Activated CD4-positive, alpha-beta T cell treated with anti-CD3 and anti-CD28 coated beads, Interleukin-2, amount 50 U/mL, for 24 hours (primary cell): Measurements from ENCODE around the gene SNCB.
A peak's percentile ranks its signal among the peaks of the same experiment; 100 is the strongest.
"Not testable (repeated sequence)": the region's sequence is repeated elsewhere in the genome, so short reads cannot be mapped to it uniquely, and the experiment has no call there.

Source experiments
- DNase-seq, 2 donors: peaks; one replicate each; pipeline ENCODE4 v3.0.0-alpha.2; 2020; ENCODE audit warnings: low read depth in 1 of 2, low spot score in 1 of 2

The SNCB gene

GRCh38 chr5:176603091-176603490 lies 27.2 kb downstream of the SNCB start:
- no peak for DNase-seq

GRCh38 chr5:176601901-176602482 lies 28.3 kb downstream of the SNCB start:
- no peak for DNase-seq

DNA sequence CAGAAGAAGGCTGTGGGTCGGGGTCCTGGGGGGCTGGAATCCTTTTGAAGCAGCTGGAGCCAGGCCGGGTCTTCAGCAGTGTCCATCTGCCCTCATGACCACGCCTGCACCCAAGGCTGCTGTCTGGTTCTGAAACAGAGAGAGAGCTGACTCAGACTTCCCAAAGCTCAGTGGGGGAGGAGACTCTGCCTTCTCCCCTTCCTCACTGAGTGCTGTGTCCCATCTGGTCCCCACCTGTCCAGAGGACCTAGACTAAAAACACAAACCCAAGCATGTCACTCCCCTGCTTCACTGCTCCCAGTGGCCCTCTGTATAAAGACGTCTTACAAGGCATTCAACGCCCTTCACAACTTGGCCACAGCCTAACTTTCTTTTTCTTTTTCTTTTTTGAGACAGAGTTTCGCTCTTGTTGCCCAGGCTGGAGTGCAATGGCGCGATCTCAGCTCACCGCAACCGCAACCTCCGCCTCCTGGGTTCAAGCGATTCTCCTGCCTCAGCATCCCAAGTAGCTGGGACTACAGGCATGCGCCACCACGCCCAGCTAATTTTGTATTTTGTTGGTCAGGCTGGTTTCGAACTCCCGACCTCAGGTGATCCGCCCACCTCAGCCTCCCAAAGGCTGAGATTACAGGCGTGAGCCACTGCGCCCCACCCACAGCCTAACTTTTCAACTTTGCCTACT lies 30.4 kb downstream of the SNCB start:
- DNase-seq = not testable (repeated sequence)

DNA sequence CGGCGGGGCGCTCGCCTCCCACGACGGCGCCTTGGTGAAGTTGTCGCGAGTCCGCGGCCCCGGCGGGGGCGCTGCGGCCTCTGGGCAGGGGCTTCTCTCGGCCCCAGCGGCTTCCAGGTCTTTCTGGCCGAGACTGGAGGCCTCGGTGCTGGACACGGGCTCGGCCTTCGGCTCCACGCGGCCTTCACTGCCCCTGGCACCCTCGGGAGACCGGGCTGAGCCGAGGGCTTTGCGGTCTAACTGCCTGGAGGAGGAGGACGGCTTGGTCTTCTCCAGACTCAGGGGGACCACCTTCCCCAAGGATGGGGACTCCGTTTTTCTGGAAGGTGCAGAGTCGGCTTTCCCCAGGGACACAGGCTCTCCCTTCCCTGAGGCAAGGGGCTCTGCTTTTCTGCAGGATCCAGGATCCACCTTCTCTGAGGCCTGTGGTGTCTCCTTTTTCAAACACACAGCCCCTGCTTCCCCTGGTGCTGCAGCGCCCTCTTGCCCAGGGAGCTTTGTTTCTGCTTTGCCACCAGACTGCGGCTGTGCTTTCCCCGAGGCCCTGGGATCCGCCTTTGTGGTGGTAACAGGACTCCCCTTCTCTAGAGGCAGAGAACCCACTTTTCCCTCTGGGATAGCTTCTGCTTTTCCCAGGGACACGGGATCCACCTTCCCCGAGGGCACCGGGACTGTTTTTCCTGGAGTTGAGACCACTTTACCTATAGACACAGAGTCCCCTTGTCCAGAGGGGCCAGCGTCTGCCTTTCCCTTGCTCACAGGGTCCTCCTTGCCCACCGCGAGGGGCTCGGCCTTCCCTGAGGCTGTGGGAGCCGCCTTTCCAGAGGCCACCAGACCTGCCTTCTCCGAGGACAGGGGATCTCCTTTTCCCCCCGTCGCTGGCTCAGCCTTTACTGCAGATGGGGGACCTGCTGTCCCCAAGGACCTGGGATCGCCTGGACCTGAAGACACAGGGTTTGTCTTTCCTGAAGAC lies 32.6 kb downstream of the SNCB start:
- no peak for DNase-seq

DNA sequence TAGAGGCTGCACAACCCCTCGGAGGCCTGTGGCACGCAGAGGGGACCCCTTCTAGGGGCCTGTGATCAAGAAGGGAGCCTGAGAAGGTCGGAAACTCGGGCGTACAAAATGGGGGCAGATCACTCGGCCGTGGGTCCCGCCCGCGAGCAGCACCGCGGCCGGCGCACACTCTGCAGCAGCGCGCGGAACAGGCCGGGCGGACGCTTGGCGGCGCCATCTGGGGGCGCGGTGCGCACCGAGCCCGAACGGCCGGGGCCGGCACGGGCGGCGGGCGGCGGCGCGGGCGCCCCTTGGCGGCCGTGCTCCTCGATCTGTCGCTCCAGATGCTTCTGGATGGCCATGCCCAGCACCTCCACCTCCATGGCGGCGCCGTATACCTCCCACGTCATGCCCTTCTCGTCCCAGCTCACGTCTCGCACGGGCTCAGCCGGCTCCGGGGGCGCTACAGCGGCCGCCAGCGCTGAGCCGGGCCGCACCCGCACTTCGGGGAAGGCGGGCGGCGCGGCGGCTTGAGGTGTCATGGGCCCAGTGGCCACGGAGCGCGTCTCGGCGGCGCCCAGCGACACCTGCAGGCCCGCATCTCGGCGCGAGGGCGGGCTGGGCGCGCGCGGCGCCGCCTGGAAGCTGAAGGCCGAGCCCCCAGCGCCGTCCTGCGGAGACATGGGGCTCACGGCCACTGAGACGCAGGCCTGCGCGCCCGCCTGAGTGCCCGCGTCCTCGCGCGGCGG lies 33.5 kb downstream of the SNCB start:
- peak; percentile 42 to 47 for DNase-seq

DNA sequence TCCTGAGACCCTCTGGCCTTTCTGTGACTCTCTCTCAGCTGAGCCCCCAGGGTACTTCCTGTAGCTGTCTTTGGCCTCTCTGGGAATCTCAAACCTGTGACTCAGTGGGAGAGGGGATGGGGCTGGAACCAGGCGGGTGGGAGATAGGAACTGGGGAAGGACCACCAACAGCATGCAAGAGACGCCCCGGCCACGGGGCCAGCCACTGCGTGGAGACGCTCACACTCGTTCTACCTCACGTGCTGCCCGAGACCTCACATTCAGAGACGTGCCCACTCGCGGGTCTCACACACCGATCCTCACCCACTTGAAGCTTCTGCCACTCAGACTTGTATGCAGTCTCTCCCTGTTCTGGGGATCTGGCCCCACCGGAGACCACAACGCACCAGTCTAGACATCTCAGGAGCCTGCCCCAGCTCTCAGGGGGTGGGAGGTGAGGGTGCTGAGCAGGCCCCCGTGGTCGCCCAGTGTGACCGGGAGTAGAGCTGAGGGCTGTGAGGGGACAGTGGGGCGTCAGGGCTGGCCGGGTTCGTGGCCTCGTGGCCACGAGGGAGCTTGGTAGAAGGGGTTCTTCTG lies 34.2 kb downstream of the SNCB start:
- DNase-seq = no peak

GRCh38 chr5:176595386-176595943 lies 34.9 kb downstream of the SNCB start:
- no peak for DNase-seq

GRCh38 chr5:176594554-176594953 lies 35.8 kb downstream of the SNCB start:
- DNase-seq = no peak

DNA sequence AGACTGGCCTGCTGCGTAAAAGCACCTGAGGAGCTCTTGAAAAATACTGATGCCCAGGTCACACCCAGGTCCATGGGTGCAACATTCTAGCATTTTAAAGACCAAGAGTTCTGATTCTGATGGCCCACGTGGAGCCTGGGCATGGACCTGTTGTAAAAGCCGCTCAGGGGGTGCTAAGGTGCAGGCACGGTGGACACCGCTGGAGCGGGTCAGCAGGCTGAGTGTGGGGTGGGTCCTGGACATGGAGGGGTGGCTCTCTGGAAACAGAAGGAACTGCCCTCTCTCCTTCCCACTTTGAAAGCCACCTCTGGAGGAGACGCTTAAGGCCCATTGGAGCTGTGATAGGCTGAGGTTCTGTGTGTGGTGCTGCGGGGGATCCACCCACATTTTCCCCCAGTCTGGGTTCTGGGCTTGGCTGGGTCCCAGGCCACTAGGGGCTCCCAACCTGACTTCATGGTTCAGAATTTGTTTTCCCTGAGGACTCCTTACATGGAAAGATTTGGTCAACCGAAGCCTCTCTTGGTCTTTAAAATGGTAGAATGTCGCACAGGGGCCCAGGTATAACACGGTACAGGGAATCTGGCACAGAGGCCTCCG lies 37.0 kb downstream of the SNCB start:
- DNase-seq = no peak

GRCh38 chr5:176592573-176592972 lies 37.8 kb downstream of the SNCB start:
- no peak for DNase-seq

DNA sequence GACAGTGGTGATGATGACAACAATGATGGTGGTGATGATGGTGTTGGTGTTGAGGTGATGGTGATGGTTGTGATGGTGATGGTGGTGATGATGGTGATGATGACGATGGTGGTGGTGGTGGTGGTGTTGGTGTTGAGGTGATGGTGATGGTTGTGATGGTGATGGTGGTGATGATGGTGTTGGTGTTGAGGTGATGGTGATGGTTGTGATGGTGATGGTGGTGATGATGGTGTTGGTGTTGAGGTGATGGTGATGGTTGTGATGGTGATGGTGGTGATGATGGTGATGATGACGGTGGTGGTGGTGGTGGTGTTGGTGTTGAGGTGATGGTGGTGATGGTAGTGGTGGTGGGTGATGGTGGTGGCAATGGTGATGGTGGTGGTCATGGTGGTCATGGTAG lies 38.7 kb downstream of the SNCB start:
- not testable (repeated sequence) for DNase-seq

DNA sequence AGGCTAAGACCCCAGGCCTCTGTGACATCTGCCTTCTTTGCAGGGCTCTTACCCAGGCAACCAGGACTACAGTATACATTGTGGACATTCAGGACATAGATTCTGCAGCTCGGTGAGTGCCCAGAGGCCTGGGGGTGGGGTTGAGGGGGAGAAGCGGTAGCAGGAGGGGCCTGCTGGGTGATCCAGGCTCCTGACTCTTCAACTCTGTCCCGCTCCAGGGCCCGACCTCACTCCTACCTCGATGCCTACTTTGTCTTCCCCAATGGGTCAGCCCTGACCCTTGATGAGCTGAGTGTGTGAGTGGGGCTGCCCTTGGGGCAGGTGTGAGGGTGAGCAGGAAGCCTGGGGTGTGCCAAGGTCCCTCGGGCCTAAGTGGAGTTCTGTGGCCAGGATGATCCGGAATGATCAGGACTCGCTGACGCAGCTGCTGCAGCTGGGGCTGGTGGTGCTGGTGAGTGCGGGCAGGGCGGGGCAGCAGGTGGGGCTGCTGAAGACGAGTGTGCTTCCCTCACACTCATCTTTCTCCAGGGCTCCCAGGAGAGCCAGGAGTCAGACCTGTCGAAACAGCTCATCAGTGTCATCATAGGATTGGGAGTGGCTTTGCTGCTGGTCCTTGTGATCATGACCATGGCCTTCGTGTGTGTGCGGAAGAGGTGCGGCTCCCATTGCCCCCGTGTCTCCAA lies 40.2 kb downstream of the SNCB start:
- DNase-seq = no peak

- no peak for DNase-seq
Measured at GRCh38 chr5:176589039-176589769, 41.1 kb downstream of the SNCB start.

GRCh38 chr5:176588297-176588696 lies 42.0 kb downstream of the SNCB start:
- no peak for DNase-seq

- no peak for DNase-seq
Measured at GRCh38 chr5:176587398-176587797, 42.9 kb downstream of the SNCB start.

DNA sequence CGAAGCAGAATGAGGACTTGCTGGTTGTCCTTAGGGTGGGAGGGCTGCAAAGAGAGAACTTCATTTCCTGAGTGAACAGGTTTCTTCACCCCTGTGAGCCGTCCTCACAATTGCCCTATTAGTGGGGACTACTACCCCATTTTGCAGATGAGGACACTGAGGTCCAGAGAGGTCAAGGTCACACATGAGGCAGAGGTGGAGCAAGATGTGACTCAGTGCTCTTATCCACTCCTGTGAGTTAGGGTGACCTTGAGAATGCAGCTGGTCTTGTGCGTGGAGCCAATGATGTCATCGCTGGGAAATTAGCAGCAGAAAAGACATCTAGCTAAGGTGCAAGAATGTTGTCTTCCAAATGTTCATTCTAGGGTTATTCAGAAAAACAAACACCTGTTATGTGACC lies 47.3 kb downstream of the SNCB start:
- no peak for DNase-seq

- no peak for DNase-seq
Measured at GRCh38 chr5:176581361-176581760, 49.0 kb downstream of the SNCB start.

DNA sequence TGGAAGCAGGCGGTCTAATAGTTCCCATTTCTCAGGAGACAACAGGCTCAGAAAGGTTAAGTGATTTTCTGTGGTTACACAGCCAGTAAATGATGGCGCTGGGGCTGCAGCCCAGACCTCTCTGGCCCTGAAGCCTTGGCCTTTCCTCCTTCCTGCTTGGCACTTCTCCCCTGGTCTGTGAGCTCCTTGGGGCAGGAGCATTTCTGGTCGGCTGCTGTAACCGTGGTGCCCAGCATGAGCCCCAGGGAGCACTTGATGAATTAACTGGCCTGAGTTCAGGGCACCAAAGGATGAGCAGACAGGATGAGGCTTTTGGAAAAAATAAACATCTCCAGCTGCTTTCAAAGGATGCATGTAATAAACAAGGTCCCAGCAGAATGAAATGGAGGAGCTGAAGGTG lies 51.0 kb downstream of the SNCB start:
- no peak for DNase-seq

- DNase-seq = no peak
Measured at GRCh38 chr5:176578391-176578808, 51.9 kb downstream of the SNCB start.
